Esophagus squamous epithelium (tissue), 4 donors: ENCODE measurements around the gene KLHL29.

Experiments
- CTCF ChIP-seq, 6 experiments: fragments of 450-650 bp in 4 of 6; fragments of 200-600 bp in 2 of 6; sonication (generic) in 2 of 6; IDR thresholded peaks; one replicate each; pipeline ENCODE4 v1.5.1; 2016 to 2019; ENCODE audit warnings: antibody characterized with exemption in 6 of 6, mild to moderate bottlenecking in 4 of 6, moderate library complexity in 4 of 6
- POLR2A ChIP-seq, 4 donors: fragments of 450-650 bp; IDR thresholded peaks; one replicate each; pipeline ENCODE4 v1.6.1; 2017; ENCODE audit warnings: antibody characterized with exemption in 4 of 4, mild to moderate bottlenecking in 4 of 4, moderate library complexity in 3 of 4

- no peak for TF ChIP-seq POLR2A (IDR thresholded peaks at IDR 0.05)
- no peak for TF ChIP-seq CTCF (IDR thresholded peaks at IDR 0.05)
These were observed 226.9 kb downstream of the KLHL29 start for GRCh38 chr2:23611839-23612238.
